PFSK-1 (cell line): ENCODE results near the gene ODC1.

ENCODE experiments used
- FOXP2 ChIP-seq: optimal IDR thresholded peaks from 2 replicates; pipeline ENCODE3; 2011; ENCODE audit warnings: borderline replicate concordance, control low read depth, inconsistent platforms; ENCODE audit not compliant: insufficient read depth; ENCODE audit errors: extremely low read length, extremely low read depth
- POLR2AphosphoS5 ChIP-seq: IDR thresholded peaks from 2 replicates; pipeline ENCODE4 v1.6.1; 2012; ENCODE audit warnings: low read depth, mild to moderate bottlenecking, control low read depth, low read length, moderate library complexity
- REST ChIP-seq, 2 experiments: IDR thresholded peaks; 2 replicates each; pipeline versions ENCODE4 v1.6.1 to v1.8.0; 2011 to 2012; ENCODE audit warnings: low read depth in 2 of 2, low read length in 2 of 2, control low read depth in 1 of 2, inconsistent platforms in 1 of 2, mild to moderate bottlenecking in 1 of 2, moderate library complexity in 1 of 2; ENCODE audit not compliant: insufficient read depth in 1 of 2
- SIN3A ChIP-seq: IDR thresholded peaks from 2 replicates; pipeline ENCODE4 v1.6.1; 2012; ENCODE audit warnings: mild to moderate bottlenecking, low read length, moderate library complexity, borderline replicate concordance; ENCODE audit not compliant: insufficient read depth
- TAF1 ChIP-seq: IDR thresholded peaks from 2 replicates; pipeline ENCODE4 v1.6.1; 2012; ENCODE audit warnings: low read length, control low read depth, borderline replicate concordance; ENCODE audit not compliant: insufficient read depth

- no peak for TF ChIP-seq POLR2AphosphoS5
- TF ChIP-seq TAF1: no peak
- TF ChIP-seq REST (IDR thresholded peaks at IDR 0.05; ENCODE audit: insufficient read depth in 1 of 2, low read depth in 2 of 2, low read length in 2 of 2): peak; percentile 46 to 81; a peak in 2 of 4 replicates
- TF ChIP-seq FOXP2: no peak
- TF ChIP-seq SIN3A: no peak
These were observed 51.7 kb downstream of the ODC1 start for GRCh38 chr2:10396464-10396863.
